ENCODE measurements around the gene CATSPER2. TPM values are rescaled to one million over a fixed set of nuclear protein-coding genes. Genes with fewer than 3 reads are reported as not detected.
"Not testable (repeated sequence)": the region's sequence is repeated elsewhere in the genome, so short reads cannot be mapped to it uniquely, and the experiment has no call there.

CATSPER2 gene
- 1 to 10 TPM; 1.1 to 2.1 TPM for total RNA-seq
- long read RNA-seq = 0 reads

- DNase-seq = no peak
- ATAC-seq = peak in 1 of 2 donors; percentile 26
- intact Hi-C loops (cut with DNase I) = no loop called here
These were observed at the start of gene CATSPER2 for GRCh38 chr15:43648649-43649429. TSS of gene CATSPER2 (minus strand) at chr15:43648844. CDS start at chr15:43648061, 783 bp downstream.

GRCh38 chr15:43693148-43694022 is 44.7 kb upstream of the CATSPER2 start, which contains the start of gene CKMT1A:
TSS of gene CKMT1A (plus strand) at chr15:43693859. CDS start at chr15:43694051, 192 bp downstream.
- intact Hi-C loops (cut with DNase I); DNase-seq: not testable (repeated sequence)
- ATAC-seq = peak; percentile 59 to 82

DNA sequence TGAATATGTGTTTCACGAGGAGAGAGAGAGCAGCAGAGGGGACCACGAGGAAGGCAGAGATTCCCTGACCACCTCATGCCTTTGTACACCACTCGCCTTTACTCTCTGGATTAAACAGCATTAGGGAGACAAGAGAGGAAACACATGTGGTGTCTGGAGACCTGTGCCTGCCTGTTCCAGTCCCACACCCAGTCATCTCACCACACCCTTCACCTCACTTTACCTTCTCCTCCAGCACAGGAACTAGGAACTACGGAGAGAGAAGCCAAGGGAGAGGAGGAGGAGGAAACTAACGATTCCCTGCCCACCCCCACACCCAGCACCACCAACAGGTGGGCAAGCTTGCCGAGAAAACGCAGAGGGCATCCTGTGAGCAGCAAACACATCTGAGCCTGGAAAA is 44.0 kb upstream of the CATSPER2 start:
- peak in 1 of 2 donors; percentile 24 for ATAC-seq
- DNase-seq = not testable (repeated sequence)

DNA sequence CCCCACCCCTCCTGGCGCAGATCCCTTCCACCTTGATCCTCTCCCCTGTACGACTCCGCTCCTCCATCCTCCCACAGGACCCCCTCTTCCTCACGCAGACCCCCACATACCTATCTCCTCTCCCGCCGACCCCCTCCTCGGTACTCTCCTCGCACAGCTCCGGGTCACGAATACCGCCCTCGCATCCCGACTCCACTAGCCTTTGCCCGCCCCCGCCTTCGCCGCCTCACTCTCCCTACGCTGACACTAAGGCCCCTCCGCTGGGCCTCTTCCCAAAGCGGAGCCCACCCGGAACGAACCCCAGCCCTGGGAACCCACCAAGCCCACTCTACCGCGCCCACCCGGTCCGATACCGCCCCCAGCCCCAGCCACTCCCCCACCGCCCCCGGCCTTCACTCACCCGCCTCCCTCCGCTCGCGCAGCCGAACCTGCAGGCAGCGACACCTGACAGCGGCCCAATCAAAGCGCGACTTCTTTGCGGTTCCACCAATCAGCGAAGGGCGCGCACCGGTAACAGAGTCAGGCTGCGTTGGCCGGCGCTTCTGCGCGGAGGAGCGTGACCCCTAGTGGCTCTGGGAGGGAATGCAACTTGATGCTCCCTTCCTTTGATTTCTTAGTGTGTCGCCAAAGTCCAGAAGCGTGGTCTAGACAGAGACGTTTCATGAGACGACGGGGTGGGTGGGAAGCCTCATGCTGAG is 41.1 kb upstream of the CATSPER2 start:
- intact Hi-C loops (cut with DNase I); DNase-seq: not testable (repeated sequence)
- peak; percentile 96 to 98 for ATAC-seq

More for the DNA sequence above, 44.0 kb upstream of the CATSPER2 start:
- intact Hi-C loops (cut with DNase I) = not testable (repeated sequence)

DNA sequence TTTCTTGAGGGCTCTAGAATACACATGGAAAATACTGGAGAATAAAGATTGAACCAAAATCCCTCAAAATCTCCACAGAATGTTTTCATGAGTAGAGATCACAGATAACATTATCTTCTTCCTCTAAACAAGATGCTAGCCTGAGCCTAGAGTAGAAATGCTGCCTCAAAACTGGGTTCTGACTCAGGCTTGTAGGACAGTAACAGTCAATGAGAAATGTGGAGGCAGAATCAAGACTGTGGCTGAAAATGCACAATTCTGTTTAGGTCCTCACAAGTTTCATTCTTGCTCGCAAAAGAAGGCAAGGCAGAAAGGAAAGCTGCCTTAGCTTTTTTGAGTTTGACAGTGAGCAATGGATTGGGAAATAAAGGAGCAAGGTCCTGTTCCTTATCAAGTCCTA is 25.5 kb upstream of the CATSPER2 start:
- DNase-seq; intact Hi-C loops (cut with DNase I); ATAC-seq: not testable (repeated sequence)

DNA sequence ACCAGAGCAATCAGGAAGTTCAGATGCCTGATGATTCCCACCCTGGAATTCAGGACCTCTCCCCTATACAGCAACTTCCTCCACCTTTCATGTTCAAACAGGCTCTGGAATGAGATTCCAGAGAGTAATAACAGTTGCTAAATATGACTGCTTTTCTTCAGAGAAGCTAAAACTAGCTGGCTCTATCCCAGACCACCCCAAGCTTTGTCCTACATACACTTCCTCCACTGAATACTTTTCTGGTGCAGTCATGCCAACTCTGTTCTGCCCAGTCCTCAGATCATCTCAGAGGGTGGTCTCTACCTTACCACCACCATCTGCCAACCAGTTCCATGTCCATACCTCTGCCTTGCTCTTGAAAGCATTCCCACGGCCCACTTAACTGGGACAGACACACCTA is 17.5 kb upstream of the CATSPER2 start:
- ATAC-seq; intact Hi-C loops (cut with DNase I); DNase-seq: not testable (repeated sequence)

DNA sequence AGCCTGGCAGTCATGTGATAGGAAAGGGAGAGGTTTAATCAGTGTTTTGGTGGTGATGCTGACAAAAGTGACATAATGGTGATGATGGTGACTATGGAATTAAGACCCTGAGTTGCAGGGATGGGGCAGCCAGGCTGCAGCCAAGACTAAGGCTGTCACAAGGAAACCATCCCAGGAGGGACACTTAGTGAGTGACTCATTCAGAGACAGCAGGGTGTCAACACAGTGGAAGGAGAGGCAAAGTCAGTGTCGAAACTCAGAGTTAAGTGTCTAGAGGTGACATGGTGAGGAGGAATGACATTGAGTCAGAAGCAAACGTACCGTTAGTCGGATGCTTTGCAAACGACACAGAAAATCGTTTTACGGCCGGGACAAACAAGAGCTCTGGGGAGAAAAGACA is 14.7 kb upstream of the CATSPER2 start:
- intact Hi-C loops (cut with DNase I); DNase-seq: not testable (repeated sequence)
- peak in 1 of 2 donors; percentile 29 for ATAC-seq

DNA sequence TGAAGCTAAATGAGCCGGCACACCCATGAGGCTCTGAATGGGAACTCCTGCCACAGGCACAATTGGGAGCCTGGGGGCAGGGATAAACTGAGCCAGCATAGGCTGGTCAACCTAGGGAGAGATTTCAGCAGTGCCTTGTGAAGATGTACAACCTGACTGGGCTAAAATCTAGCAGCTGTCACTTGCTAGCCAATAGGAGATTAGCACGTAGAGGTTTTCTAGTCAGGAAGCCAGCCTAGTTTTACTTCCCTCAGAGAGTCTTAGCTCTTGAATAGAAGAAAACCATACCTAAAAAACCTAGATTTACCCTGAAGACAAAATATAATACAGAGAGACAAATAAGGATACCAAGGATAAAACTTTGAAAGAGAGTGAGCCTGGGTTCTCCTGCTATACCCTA is 13.6 kb upstream of the CATSPER2 start:
- ATAC-seq; DNase-seq; intact Hi-C loops (cut with DNase I): not testable (repeated sequence)

DNA sequence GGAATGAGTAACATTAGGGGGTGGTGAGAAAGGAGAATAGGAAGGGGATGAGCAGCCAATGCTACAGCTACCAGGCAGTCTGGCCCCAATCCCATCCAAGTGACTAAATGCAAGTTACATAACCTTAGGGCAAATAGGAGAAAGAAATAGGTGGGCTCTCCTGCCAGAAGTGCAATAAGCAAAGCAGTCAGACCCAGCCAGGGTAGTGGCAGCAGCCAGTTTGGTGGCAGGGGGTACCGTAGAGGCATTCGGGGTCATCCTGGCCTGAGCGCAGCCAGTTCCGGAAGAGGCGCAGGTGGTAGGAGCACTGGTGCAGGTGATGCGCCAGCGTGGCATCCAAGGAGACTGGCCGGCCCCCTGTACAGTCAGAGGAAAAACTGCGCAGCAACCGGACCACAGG is 11.1 kb upstream of the CATSPER2 start:
- intact Hi-C loops (cut with DNase I); ATAC-seq; DNase-seq: not testable (repeated sequence)

DNA sequence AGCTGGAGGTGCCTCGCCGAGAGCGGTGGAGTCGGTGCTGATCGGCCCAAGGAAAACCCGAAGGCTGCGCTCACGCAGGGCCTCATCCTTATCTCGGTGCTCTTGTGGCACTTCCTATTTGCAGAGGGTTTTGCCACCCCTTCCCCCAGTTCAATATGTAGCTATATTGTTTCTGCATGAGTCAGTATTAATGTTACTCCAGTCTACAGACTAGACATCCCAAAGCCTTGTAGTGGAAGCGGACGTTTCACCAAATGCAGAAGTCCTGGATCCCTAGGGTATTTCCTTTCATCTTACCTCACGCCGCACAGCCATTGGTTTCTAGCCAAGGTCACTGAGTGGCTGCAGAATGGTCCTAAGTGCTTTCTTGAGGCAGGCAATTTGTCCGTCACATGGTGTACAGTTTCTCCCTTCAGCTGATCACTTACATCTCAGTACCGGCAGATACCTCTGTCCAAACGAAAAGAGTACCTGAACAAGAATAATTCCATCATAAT is 834 bp upstream of the CATSPER2 start:
- ATAC-seq; DNase-seq; intact Hi-C loops (cut with DNase I): not testable (repeated sequence)

DNA sequence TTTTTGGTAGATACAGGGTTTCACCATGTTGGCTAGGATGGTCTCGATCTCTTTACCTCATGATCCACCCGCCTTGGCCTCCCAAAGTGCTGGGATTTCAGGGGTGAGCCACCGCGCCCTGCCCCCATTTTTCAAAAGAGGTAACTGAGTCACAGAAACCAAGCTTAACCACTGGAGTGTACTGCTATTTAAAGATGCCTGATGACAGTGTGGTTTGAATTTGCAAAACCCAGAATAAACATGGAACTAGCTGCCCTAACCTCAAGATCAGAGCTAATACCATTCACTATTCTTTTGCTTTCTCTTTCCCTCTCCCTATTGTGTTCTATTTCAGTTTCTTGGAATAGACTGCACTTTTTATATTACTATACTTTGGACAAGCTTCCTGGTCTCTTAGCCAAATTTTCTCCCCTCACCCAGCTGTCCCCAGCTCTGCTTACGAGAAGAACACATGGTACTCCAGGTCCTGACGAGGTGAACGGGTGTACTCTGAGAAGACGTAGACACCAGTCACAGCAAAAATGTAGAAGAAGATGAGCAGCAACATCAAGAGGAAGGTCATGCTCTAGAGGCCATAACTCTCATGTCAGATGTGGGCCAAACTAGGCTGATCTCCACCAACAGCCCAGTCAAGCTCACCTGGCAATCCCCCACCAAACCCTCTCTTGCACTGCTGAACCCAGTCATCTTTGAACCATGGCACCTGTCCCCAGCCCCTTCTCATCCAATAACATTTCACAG is 10.0 kb downstream of the CATSPER2 start:
- intact Hi-C loops (cut with DNase I); ATAC-seq; DNase-seq: not testable (repeated sequence)

DNA sequence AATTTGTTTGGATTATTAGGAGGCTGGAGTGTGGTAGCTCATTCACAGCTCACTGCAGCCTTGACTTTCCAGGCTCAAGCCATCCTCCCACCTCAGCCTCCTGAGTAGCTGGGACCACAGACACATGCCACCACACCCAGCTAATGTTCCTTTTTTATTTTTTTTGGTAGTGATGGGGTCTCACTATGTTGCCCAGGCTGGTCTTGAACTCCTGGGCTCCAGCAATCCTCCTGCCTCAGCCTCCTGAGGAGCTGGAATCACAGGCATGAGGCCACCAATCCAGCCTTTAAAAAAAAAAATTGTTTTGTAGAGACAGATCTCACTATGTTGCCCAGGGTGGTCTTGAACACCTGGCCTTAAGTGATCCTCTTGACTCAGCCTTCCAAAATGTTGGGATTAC is 21.7 kb downstream of the CATSPER2 start:
- ATAC-seq; DNase-seq; intact Hi-C loops (cut with DNase I): not testable (repeated sequence)

- intact Hi-C loops (cut with DNase I) = no loop called here
- no peak for DNase-seq
- no peak for ATAC-seq
These were observed 23.5 kb downstream of the CATSPER2 start for GRCh38 chr15:43625106-43625505.

DNA sequence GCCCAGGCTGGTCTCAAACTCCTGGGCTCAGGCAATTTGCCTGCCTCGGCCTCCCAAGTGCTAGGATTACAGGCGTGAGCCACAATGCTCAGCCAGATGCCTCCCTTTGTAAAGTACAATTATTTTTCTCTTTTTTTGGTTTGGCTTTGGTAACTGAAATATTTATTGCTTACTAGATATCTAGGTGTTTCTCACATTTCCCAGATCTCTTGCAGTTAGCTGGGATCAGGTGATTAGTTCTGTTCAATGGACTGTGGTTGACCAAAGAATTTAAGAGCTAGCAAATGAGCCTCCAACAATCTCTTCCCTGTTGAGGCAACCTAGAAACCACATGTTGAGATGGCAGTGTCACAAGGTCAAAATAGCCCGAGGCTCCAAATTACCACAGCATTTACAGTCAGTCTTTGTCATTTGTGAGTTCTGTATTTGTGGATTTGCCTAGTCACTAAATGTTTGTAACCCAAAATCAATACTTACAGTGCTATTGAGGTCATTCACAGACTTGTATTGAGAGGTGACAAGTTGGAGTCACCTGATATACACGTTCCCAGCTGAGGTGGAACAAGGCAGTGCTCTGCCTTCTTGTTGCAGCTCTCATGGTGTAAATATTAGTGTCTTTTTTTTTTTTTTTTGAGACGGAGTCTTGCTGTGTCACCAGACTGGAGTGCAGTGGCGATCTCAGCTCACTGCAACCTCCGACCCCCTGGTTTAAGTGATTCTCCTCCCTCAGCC is 26.4 kb downstream of the CATSPER2 start:
- DNase-seq; intact Hi-C loops (cut with DNase I); ATAC-seq: not testable (repeated sequence)

GRCh38 chr15:43618700-43619099 is 29.9 kb downstream of the CATSPER2 start, which contains the start of gene STRC:
TSS of gene STRC (minus strand) at chr15:43618800. CDS start at chr15:43618722, 78 bp downstream.
- intact Hi-C loops (cut with DNase I); DNase-seq; ATAC-seq: not testable (repeated sequence)

GRCh38 chr15:43617750-43618149 is 30.9 kb downstream of the CATSPER2 start:
- intact Hi-C loops (cut with DNase I) = not testable (repeated sequence)

DNA sequence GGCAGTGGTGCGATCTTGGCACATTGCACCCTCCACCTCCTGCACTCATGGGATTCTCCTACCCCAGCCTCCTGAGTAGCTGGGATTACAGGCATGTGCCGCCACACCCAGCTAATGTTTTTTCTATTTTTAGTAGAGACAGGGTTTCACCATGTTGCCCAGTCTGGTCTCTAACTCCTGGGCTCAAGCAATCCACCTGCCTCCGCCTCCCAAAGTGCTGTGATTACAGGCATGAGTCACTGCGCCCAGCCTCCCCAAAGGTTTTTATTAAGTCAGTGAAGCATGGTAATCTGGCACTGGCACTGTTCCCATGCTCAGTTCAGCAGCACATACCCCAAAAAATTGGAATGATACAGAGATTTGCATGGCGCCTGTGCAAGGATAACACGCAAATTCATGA is 46.4 kb downstream of the CATSPER2 start:
- peak in 1 of 2 donors; percentile 29 for ATAC-seq
- intact Hi-C loops (cut with DNase I); DNase-seq: not testable (repeated sequence)

More at GRCh38 chr15:43617750-43618149, 30.9 kb downstream of the CATSPER2 start:
- ATAC-seq, DNase-seq: not testable (repeated sequence)

Measured in left cardiac atrium (tissue), 4 donors.